WTC11 (cell line): Measurements from ENCODE around the gene ZDHHC24. TPM values are rescaled to one million over a fixed set of nuclear protein-coding genes. Genes with fewer than 3 reads are reported as not detected.
A peak's percentile ranks its signal among the peaks of the same experiment; 100 is the strongest.

Source experiments
- ATAC-seq: fragments of 200-7000 bp; cut with Tn5 transposase; 2 replicates; pipeline ENCODE4 v1.10.0; 2021; ENCODE audit warnings: mild to moderate bottlenecking, moderate library complexity
- Bru-seq: library from RNA; stranded (reverse); fragments of 400-500 nt; gene quantifications from one replicate; lab custom pipeline; 2021; lab: Mats Ljungman, UMichigan
- CTCF ChIA-PET: fragments of 300-600 bp; sonication (Branson Sonifier 250); formaldehyde crosslinking; loops from one replicate; lab custom pipeline; 2021; ENCODE audit warnings: antibody characterized with exemption; lab: Charles Lee
- POLR2A ChIA-PET: fragments of 350-600 bp; sonication (Branson Sonifier 250); formaldehyde crosslinking; loops from one replicate; lab custom pipeline; 2021; ENCODE audit warnings: antibody characterized with exemption; lab: Charles Lee
- DNase-seq: peaks from one replicate; pipeline ENCODE4 v3.0.0; 2021; ENCODE audit warnings: low spot score
- H3K27ac Mint-ChIP-seq: 2 replicates; pipeline ENCODE4 v1.8.0; 2021; ENCODE audit warnings: mixed read lengths
- H3K27me3 Mint-ChIP-seq: 2 replicates; pipeline ENCODE4 v1.8.0; 2021; ENCODE audit warnings: low read depth, mild to moderate bottlenecking, moderate library complexity, mixed read lengths
- H3K36me3 Mint-ChIP-seq: 2 replicates; pipeline ENCODE4 v1.8.0; 2021; ENCODE audit warnings: mixed read lengths
- H3K4me1 Mint-ChIP-seq: 2 replicates; pipeline ENCODE4 v1.8.0; 2022; ENCODE audit warnings: mixed read lengths
- H3K4me3 Mint-ChIP-seq: 2 replicates; pipeline ENCODE4 v1.8.0; 2021; ENCODE audit warnings: mild to moderate bottlenecking, moderate library complexity, mixed read lengths
- H3K9me3 Mint-ChIP-seq: 2 replicates; pipeline ENCODE4 v1.8.0; 2021; ENCODE audit warnings: mixed read lengths
- ATF1 ChIP-seq: sonication (generic); formaldehyde crosslinking; IDR thresholded peaks from 2 replicates; pipeline ENCODE4 v1.8.1; 2023; ENCODE audit warnings: mild to moderate bottlenecking, moderate library complexity, missing genetic modification reagents
- CREM ChIP-seq: sonication (generic); formaldehyde crosslinking; IDR thresholded peaks from 2 replicates; pipeline ENCODE4 v1.8.1; 2022; ENCODE audit warnings: mild to moderate bottlenecking, missing genetic modification reagents, moderate library complexity
- E2F4 ChIP-seq: sonication (generic); formaldehyde crosslinking; IDR thresholded peaks from 2 replicates; pipeline ENCODE4 v1.8.1; 2022; ENCODE audit warnings: low read depth, mild to moderate bottlenecking, moderate library complexity, missing genetic modification reagents, borderline replicate concordance
- ELF4 ChIP-seq: sonication (generic); formaldehyde crosslinking; IDR thresholded peaks from 2 replicates; pipeline ENCODE4 v1.8.1; 2022; ENCODE audit warnings: low read depth, mild to moderate bottlenecking, moderate library complexity, missing genetic modification reagents
- EMX1 ChIP-seq: fragments of 250-450 bp; sonication (Bioruptor Pico); IDR thresholded peaks from 2 replicates; pipeline ENCODE4 v1.8.0; 2021; ENCODE audit warnings: mild to moderate bottlenecking
- HMGXB4 ChIP-seq: sonication (generic); formaldehyde crosslinking; IDR thresholded peaks from 2 replicates; pipeline ENCODE4 v1.8.1; 2023; ENCODE audit warnings: mild to moderate bottlenecking, moderate library complexity, missing genetic modification reagents
- IRF1 ChIP-seq: sonication (generic); formaldehyde crosslinking; IDR thresholded peaks from 2 replicates; pipeline ENCODE4 v1.8.0; 2023; ENCODE audit warnings: missing genetic modification reagents
- IRF2 ChIP-seq: sonication (generic); formaldehyde crosslinking; IDR thresholded peaks from 2 replicates; pipeline ENCODE4 v1.8.0; 2022; ENCODE audit warnings: low read depth, missing genetic modification reagents, borderline replicate concordance
- JUN ChIP-seq: sonication (generic); formaldehyde crosslinking; IDR thresholded peaks from 2 replicates; pipeline ENCODE4 v1.8.0; 2023; ENCODE audit warnings: mild to moderate bottlenecking, missing genetic modification reagents
- NFATC4 ChIP-seq: fragments of 250-450 bp; sonication (Bioruptor Pico); IDR thresholded peaks from 2 replicates; pipeline ENCODE4 v1.9.0; 2021; ENCODE audit warnings: mild to moderate bottlenecking
- PRDM15 ChIP-seq: sonication (generic); formaldehyde crosslinking; IDR thresholded peaks from 2 replicates; pipeline ENCODE4 v1.8.0; 2022; ENCODE audit warnings: missing genetic modification reagents
- SMAD3 ChIP-seq: sonication (generic); formaldehyde crosslinking; IDR thresholded peaks from 2 replicates; pipeline ENCODE4 v1.8.0; 2022; ENCODE audit warnings: missing genetic modification reagents, mild to moderate bottlenecking, borderline replicate concordance
- SOX15 ChIP-seq: fragments of 250-450 bp; sonication (Bioruptor Pico); IDR thresholded peaks from 2 replicates; pipeline ENCODE4 v1.9.0; 2021; ENCODE audit warnings: mild to moderate bottlenecking
- TP53 ChIP-seq: sonication (generic); formaldehyde crosslinking; IDR thresholded peaks from 2 replicates; pipeline ENCODE4 v1.8.1; 2023; ENCODE audit warnings: mild to moderate bottlenecking, missing genetic modification reagents
- USF2 ChIP-seq: sonication (generic); formaldehyde crosslinking; IDR thresholded peaks from 2 replicates; pipeline ENCODE4 v1.8.1; 2023; ENCODE audit warnings: mild to moderate bottlenecking, missing genetic modification reagents, moderate library complexity
- ZBTB43 ChIP-seq: sonication (generic); formaldehyde crosslinking; IDR thresholded peaks from 2 replicates; pipeline ENCODE4 v1.8.1; 2023; ENCODE audit warnings: mild to moderate bottlenecking, missing genetic modification reagents
- ZNF281 ChIP-seq: sonication (generic); formaldehyde crosslinking; IDR thresholded peaks from 2 replicates; pipeline ENCODE4 v1.8.0; 2023; ENCODE audit warnings: mild to moderate bottlenecking, missing genetic modification reagents
- ZNF396 ChIP-seq: fragments of 250-450 bp; sonication (Bioruptor Pico); IDR thresholded peaks from 2 replicates; pipeline ENCODE4 v1.8.0; 2021; ENCODE audit warnings: mild to moderate bottlenecking, moderate library complexity, borderline replicate concordance
- ZNF512 ChIP-seq: sonication (generic); formaldehyde crosslinking; IDR thresholded peaks from 2 replicates; pipeline ENCODE4 v1.8.1; 2022; ENCODE audit warnings: missing genetic modification reagents, borderline replicate concordance
- long read RNA-seq, 3 experiments: library from RNA in 1 of 3; library from capped mRNA in 1 of 3; library from polyadenylated mRNA in 1 of 3; unstranded in 2 of 3; stranded (forward) in 1 of 3; transcript quantifications; one replicate each; pipeline ENCODE4 v2.0.0, GENCODE V29; 2021
- total RNA-seq: library from RNA; stranded (reverse); gene quantifications from 3 replicates; pipeline ENCODE4 v1.2.3, GENCODE V29; 2021

Gene ZDHHC24
- 11.1 to 14.8 TPM (median 13.7 TPM) in 3 replicates for total RNA-seq
- percentile 48 among the genes with signal in this experiment for Bru-seq, nascent RNA
- long read RNA-seq, experiment 1, full-length matches to known transcripts, result 20 of 38 reads
- long read RNA-seq, experiment 1, partial matches to known transcripts, result 3 of 38 reads
- long read RNA-seq, experiment 1, other reads (novel, unspliced or antisense), result 15 of 38 reads
- long read RNA-seq, experiment 2, full-length matches to known transcripts, result 18 of 25 reads
- long read RNA-seq, experiment 2, partial matches to known transcripts, result 2 of 25 reads
- long read RNA-seq, experiment 2, other reads (novel, unspliced or antisense), result 5 of 25 reads
- long read RNA-seq, experiment 3, result 0 reads

- ATAC-seq (peak; percentile 85), DNase-seq (peak; percentile 98)
- H3K4me3 Mint-ChIP-seq, result peak within 1 kb of the TSS; percentile 85
- ChIA-PET CTCF (interaction anchor here (0.6 to 2.9 kb wide), 18 partner anchors 34 to 476 kb away, joined by 3 to 34 read pairs (median 4); partner anchors contain the start of genes CCDC87, CCS, DPP3 and MRPL11), POLR2A (interaction anchor here (0.5 to 2.0 kb wide), 14 partner anchors 18 to 757 kb away, joined by 3 to 23 read pairs (median 4); partner anchors contain the start of genes BBS1, CCDC87, CCS and DPP3)
- H3K36me3 Mint-ChIP-seq, result no peaks in the 10 kb centered on the region; the same call in 1 of the 2 replicates
- H3K27me3 Mint-ChIP-seq, result no peaks in the 10 kb centered on the region
- H3K4me1 Mint-ChIP-seq, result peaks cover 38% of the 10 kb centered on the region
- H3K9me3 Mint-ChIP-seq, result no peaks in the 10 kb centered on the region
- peak within 1 kb of the TSS; percentile 93 for H3K27ac Mint-ChIP-seq
- TF ChIP-seq IRF1 (CRISPR knock-in tag), result no peak
- no peak for TF ChIP-seq JUN
- TF ChIP-seq ATF1, result no peak
- no peak for TF ChIP-seq EMX1 (CRISPR knock-in tag)
- no peak for TF ChIP-seq SMAD3 (CRISPR knock-in tag)
- no peak for TF ChIP-seq IRF2
- TF ChIP-seq HMGXB4 (CRISPR knock-in tag), result peak; percentile 78; the same call in 1 of the 2 replicates
- no peak for TF ChIP-seq USF2 (CRISPR knock-in tag)
- no peak for TF ChIP-seq E2F4 (CRISPR knock-in tag)
- no peak for TF ChIP-seq NFATC4
- no peak for TF ChIP-seq SOX15
- no peak for TF ChIP-seq ZNF512 (CRISPR knock-in tag)
- no peak for TF ChIP-seq ZNF396 (CRISPR knock-in tag)
- no peak for TF ChIP-seq ZNF281 (CRISPR knock-in tag)
- no peak for TF ChIP-seq ELF4 (CRISPR knock-in tag)
- TF ChIP-seq ZBTB43 (CRISPR knock-in tag), result no peak
- TF ChIP-seq TP53 (CRISPR knock-in tag), result no peak
- TF ChIP-seq CREM (CRISPR knock-in tag), result no peak
- no peak for TF ChIP-seq PRDM15 (CRISPR knock-in tag)
These were observed at the start of gene ZDHHC24 for GRCh38 chr11:66545701-66546367. TSS of gene ZDHHC24 (minus strand) at chr11:66546048. CDS start at chr11:66546003, 45 bp downstream.
